GM23338 (cell line): ENCODE measurements around the gene CACNA1H. TPM values are rescaled to one million over a fixed set of nuclear protein-coding genes. Genes with fewer than 3 reads are reported as not detected.

ENCODE experiments used
- ATAC-seq: fragments of 200-7000 bp; cut with Tn5 transposase; 3 replicates; pipeline ENCODE4 v1.9.1; 2020
- DNase-seq: peaks from one replicate; pipeline ENCODE4 v3.0.0-alpha.2; 2015; ENCODE audit warnings: low spot score
- H2AFZ ChIP-seq: fragments of 200-600 bp; sonication (generic); 2 replicates; pipeline ENCODE4 v1.8.0; 2016; ENCODE audit warnings: antibody characterized with exemption, mild to moderate bottlenecking, moderate library complexity
- H3F3A ChIP-seq: fragments of 200-600 bp; sonication (generic); replicated peaks from 2 replicates; pipeline ENCODE4 v1.8.0; 2017; ENCODE audit warnings: antibody characterized with exemption, mixed run types, low read depth
- H3K27ac ChIP-seq: fragments of 200-600 bp; sonication (generic); 2 replicates; pipeline ENCODE4 v1.6.1; 2016; ENCODE audit warnings: low read depth
- H3K27me3 ChIP-seq: fragments of 200-600 bp; sonication (generic); 2 replicates; pipeline ENCODE4 v1.8.0; 2016; ENCODE audit warnings: mild to moderate bottlenecking, mixed run types, moderate library complexity; ENCODE audit not compliant: insufficient read depth
- H3K36me3 ChIP-seq: fragments of 200-600 bp; sonication (generic); 2 replicates; pipeline ENCODE4 v1.8.0; 2016; ENCODE audit warnings: mild to moderate bottlenecking; ENCODE audit not compliant: insufficient read depth
- H3K4me1 ChIP-seq: fragments of 200-600 bp; sonication (generic); 2 replicates; pipeline ENCODE4 v1.8.0; 2016; ENCODE audit warnings: mild to moderate bottlenecking, moderate library complexity; ENCODE audit not compliant: insufficient read depth
- H3K4me2 ChIP-seq: fragments of 200-600 bp; sonication (generic); 2 replicates; pipeline ENCODE4 v1.7.1; 2017; ENCODE audit warnings: mixed run types
- H3K4me3 ChIP-seq: fragments of 200-600 bp; sonication (generic); 2 replicates; pipeline ENCODE4 v1.6.1; 2016; ENCODE audit warnings: mixed run types
- H3K79me2 ChIP-seq: fragments of 200-600 bp; sonication (generic); replicated peaks from 2 replicates; pipeline ENCODE4 v1.8.0; 2017; ENCODE audit warnings: mild to moderate bottlenecking; ENCODE audit not compliant: insufficient read depth
- H3K9me2 ChIP-seq: fragments of 200-600 bp; sonication (generic); 2 replicates; pipeline ENCODE4 v1.8.0; 2017; ENCODE audit not compliant: insufficient read depth
- H4K20me1 ChIP-seq: fragments of 200-600 bp; sonication (generic); replicated peaks from 2 replicates; pipeline ENCODE4 v1.8.0; 2017; ENCODE audit warnings: mild to moderate bottlenecking; ENCODE audit not compliant: insufficient read depth
- H3K27ac Mint-ChIP-seq: 2 replicates; pipeline ENCODE4 v1.8.0; 2020; ENCODE audit warnings: inconsistent platforms, mild to moderate bottlenecking, moderate library complexity, mixed read lengths
- H3K27me3 Mint-ChIP-seq: 3 replicates; pipeline ENCODE4 v1.8.0; 2022; ENCODE audit warnings: low read depth, mild to moderate bottlenecking, moderate library complexity, mixed read lengths, inconsistent platforms; ENCODE audit not compliant: insufficient read depth, poor library complexity
- H3K36me3 Mint-ChIP-seq: 3 replicates; pipeline ENCODE4 v1.8.0; 2021; ENCODE audit warnings: low read depth, mild to moderate bottlenecking, inconsistent platforms, moderate library complexity, mixed read lengths
- H3K4me1 Mint-ChIP-seq: 3 replicates; pipeline ENCODE4 v1.8.0; 2020; ENCODE audit warnings: mild to moderate bottlenecking, inconsistent platforms, mixed read lengths
- H3K4me3 Mint-ChIP-seq: 3 replicates; pipeline ENCODE4 v1.8.0; 2021; ENCODE audit warnings: moderate library complexity, mild to moderate bottlenecking, inconsistent platforms, mixed read lengths
- H3K9me3 Mint-ChIP-seq: 3 replicates; pipeline ENCODE4 v1.8.0; 2020; ENCODE audit warnings: moderate library complexity, mild to moderate bottlenecking, inconsistent platforms, mixed read lengths
- CREB1 ChIP-seq: fragments of 250-450 bp; sonication (Bioruptor Pico); IDR thresholded peaks from 2 replicates; pipeline ENCODE4 v1.5.0; 2020; ENCODE audit warnings: low read depth, mild to moderate bottlenecking, moderate library complexity
- CTCF ChIP-seq, 2 experiments: fragments of 200-600 bp in 1 of 2; sonication (generic) in 1 of 2; conservative IDR thresholded peaks; 2 replicates each; pipeline versions ENCODE4 v1.5.1 to v1.6.1; 2016 to 2017; ENCODE audit warnings: antibody characterized with exemption in 2 of 2, low read depth in 2 of 2, mild to moderate bottlenecking in 2 of 2, moderate library complexity in 1 of 2
- ETS1 ChIP-seq: IDR thresholded peaks from 2 replicates; pipeline ENCODE4 v1.6.1; 2016; ENCODE audit warnings: antibody characterized with exemption
- EZH2 ChIP-seq: fragments of 200-600 bp; sonication (generic); IDR thresholded peaks from one replicate; pipeline ENCODE4 v1.8.0; 2017; ENCODE audit warnings: antibody characterized with exemption, mild to moderate bottlenecking, low read depth; ENCODE audit not compliant: unreplicated experiment
- EZH2phosphoT487 ChIP-seq: fragments of 200-600 bp; sonication (generic); IDR thresholded peaks from one replicate; pipeline ENCODE4 v1.8.1; 2018; ENCODE audit warnings: antibody characterized with exemption; ENCODE audit not compliant: unreplicated experiment
- JUNB ChIP-seq: IDR thresholded peaks from one replicate; pipeline ENCODE4 v1.6.1; 2016; ENCODE audit warnings: antibody characterized with exemption; ENCODE audit not compliant: unreplicated experiment
- NANOG ChIP-seq: IDR thresholded peaks from 2 replicates; pipeline ENCODE4 v1.6.1; 2016; ENCODE audit warnings: antibody characterized with exemption, borderline replicate concordance
- POLR2AphosphoS5 ChIP-seq: IDR thresholded peaks from 2 replicates; pipeline ENCODE4 v1.6.1; 2016; ENCODE audit warnings: antibody characterized with exemption, low read depth
- REST ChIP-seq: IDR thresholded peaks from one replicate; pipeline ENCODE4 v1.6.1; 2018; ENCODE audit warnings: antibody characterized with exemption; ENCODE audit not compliant: unreplicated experiment
- STAT1 ChIP-seq: IDR thresholded peaks from one replicate; pipeline ENCODE4 v1.6.1; 2016; ENCODE audit warnings: antibody characterized with exemption; ENCODE audit not compliant: unreplicated experiment
- ZNF114 ChIP-seq: fragments of 250-450 bp; sonication (Bioruptor Pico); IDR thresholded peaks from 2 replicates; pipeline ENCODE4 v1.5.0; 2020; ENCODE audit warnings: mild to moderate bottlenecking, moderate library complexity
- ZNF331 ChIP-seq: fragments of 250-450 bp; sonication (Bioruptor Pico); IDR thresholded peaks from 2 replicates; pipeline ENCODE4 v1.5.0; 2020; ENCODE audit warnings: low read depth, mild to moderate bottlenecking, moderate library complexity
- ZNF462 ChIP-seq: fragments of 250-450 bp; sonication (Bioruptor Pico); IDR thresholded peaks from 2 replicates; pipeline ENCODE4 v1.5.0; 2020; ENCODE audit warnings: mild to moderate bottlenecking, moderate library complexity
- polyA plus RNA-seq: library from polyadenylated mRNA; unstranded; fragments of >200 nt; fragmentation: Nextera tagmentation; extraction: Ambion mirVana; gene quantifications from 2 replicates; pipeline ENCODE4 v1.2.1, GENCODE V29; 2016
- total RNA-seq: library from RNA; depleted of rRNA; stranded (reverse); fragments of >200 nt; shearing (Covaris generic); gene quantifications from 2 replicates; pipeline ENCODE4 v1.2.3, GENCODE V29; 2014

CACNA1H gene
- total and polyA plus RNA-seq, 2 experiments from 2014 or later, result 3.5 to 43.3 TPM

- no peak overlapping the region for H3K27ac Mint-ChIP-seq
Observed at GRCh38 chr16:1212616-1213194, 59.8 kb downstream of the CACNA1H start.

More at GRCh38 chr16:1212616-1213194, 59.8 kb downstream of the CACNA1H start:
- Histone ChIP-seq H3K36me3 (no peaks in the 10 kb centered on the region), H3K4me3 (no peak overlapping the region), H3K27ac (no peak overlapping the region), H3K4me2 (no peak overlapping the region), H3K79me2 (no peaks in the 10 kb centered on the region), H3F3A (no peaks in the 10 kb centered on the region), H4K20me1 (no peaks in the 10 kb centered on the region; the same call in 1 of the 2 replicates), H3K27me3 (no peaks in the 10 kb centered on the region), H3K4me1 (no peaks in the 10 kb centered on the region), H3K9me2 (no peaks in the 10 kb centered on the region), H2AFZ (no peak overlapping the region)
- H3K4me1 Mint-ChIP-seq, result no peaks in the 10 kb centered on the region
- no peak for DNase-seq
- no peak for ATAC-seq
- H3K4me3 Mint-ChIP-seq, result no peak overlapping the region
- TF ChIP-seq EZH2 (no peak), REST (no peak), ZNF331 (CRISPR knock-in tag) (no peak), ZNF114 (CRISPR knock-in tag) (no peak), ZNF462 (no peak), POLR2AphosphoS5 (no peak), CREB1 (CRISPR knock-in tag) (no peak), CTCF (conservative IDR thresholded peaks at IDR 0.05; ENCODE audit: low read depth in 2 of 2) (no peak), JUNB (no peak), EZH2phosphoT487 (no peak), ETS1 (no peak), NANOG (no peak), STAT1 (no peak)
- H3K27me3 Mint-ChIP-seq, result peaks cover 14% of the 10 kb centered on the region
- H3K9me3 Mint-ChIP-seq, result no peaks in the 10 kb centered on the region
- H3K36me3 Mint-ChIP-seq, result 0 out of 3 replicates have a peak, but pooled peaks cover 3% of the 10 kb centered on the region
